ENCODE data around the gene CHD2.
"Not testable (repeated sequence)": the region's sequence is repeated elsewhere in the genome, so short reads cannot be mapped to it uniquely, and the experiment has no call there.

The CHD2 gene

DNA sequence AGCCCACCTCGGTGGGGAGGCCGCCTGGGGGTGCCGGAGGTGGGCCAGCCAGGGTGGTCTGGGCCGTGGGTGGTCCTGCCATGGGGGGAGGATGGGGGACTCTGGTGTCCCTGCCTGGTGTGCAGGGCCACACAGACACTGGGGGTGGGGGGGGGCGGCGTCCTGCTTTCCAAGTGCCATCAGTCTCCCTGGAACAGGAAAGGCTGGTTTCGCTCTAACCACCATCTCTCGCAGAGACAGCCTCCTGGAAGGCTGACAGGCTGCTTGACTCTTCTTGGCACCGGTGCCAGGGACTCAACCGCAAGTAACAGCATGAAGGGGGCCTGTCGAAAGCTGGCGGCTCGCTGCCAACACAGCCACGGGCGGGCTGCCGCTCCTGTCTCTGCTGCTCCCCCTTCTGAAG is 148.6 kb downstream of the CHD2 start:
- no peak for DNase-seq (ENCODE audit: low read depth)

DNA sequence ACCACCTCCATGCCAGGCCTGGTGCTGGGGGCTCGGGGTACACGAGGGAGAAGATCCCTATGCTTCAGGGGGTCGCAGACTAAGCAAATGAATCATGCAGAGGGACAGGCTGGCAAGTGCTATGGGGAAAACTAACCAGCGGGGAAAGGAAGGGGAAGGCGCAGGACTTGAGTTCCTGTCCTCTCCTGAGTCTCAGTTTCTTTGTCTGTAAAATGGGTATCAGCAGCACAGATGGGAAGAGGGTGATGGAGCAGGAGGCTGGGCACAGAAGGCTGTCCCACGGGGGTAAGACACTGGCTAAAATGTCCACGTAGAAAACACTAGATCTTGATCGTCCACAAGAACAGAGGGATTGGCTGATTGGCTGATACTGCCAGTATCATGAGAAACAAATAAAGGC is 149.1 kb downstream of the CHD2 start:
- DNase-seq (ENCODE audit: low read depth): no peak

DNA sequence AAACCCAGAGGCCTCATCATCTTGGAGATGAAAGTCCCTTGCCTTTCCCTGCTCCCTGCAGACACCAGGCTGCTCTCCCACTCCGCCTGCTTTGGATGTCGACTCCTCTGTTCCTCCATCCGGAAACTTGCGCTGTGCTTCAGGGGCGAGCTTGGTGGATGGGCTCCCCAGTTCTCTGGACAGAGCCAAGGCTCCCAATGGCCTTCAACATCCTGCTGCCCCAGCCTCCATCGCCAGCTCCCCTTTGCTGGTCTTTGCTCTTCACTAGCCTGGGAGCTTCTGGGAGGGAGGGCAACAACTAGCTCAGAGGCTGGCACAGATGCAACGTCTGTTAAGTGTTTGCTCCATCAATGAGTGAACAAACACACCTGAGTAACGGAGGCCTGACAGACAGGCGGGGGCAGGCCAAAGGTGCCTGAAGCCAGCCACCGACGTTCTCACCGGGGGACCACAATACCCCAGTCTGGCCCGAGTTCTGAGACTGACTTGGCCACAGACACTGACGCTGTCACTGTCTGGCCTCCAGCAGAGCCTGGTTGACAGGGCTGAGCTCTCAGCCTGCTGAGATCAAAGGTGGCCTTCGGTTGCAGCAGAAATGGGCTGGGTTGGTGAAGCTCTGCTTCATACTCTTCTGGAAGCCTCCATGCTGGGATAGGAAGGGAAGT is 149.9 kb downstream of the CHD2 start:
- no peak for DNase-seq (ENCODE audit: low read depth)

DNA sequence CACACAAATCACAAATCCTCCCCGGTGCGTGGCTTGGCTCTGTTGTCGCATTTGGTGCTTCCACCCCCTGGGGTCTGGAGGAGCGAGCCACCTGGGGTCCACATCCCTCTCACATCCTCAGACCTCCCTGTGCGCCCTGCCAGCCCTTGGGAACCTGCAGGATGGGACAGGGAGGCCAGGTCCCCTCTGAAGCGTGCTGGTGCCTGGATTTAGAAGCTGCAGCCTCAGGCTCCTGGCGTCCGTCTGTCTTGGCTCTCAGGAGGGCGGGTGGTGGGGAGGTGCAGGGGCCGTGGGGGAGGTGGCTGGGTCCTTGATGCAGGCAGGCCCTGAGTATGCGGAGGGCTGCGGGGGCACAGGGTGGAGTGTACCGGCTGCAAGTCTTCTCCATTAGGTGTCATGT is 150.5 kb downstream of the CHD2 start:
- no peak for DNase-seq (ENCODE audit: low read depth)

DNA sequence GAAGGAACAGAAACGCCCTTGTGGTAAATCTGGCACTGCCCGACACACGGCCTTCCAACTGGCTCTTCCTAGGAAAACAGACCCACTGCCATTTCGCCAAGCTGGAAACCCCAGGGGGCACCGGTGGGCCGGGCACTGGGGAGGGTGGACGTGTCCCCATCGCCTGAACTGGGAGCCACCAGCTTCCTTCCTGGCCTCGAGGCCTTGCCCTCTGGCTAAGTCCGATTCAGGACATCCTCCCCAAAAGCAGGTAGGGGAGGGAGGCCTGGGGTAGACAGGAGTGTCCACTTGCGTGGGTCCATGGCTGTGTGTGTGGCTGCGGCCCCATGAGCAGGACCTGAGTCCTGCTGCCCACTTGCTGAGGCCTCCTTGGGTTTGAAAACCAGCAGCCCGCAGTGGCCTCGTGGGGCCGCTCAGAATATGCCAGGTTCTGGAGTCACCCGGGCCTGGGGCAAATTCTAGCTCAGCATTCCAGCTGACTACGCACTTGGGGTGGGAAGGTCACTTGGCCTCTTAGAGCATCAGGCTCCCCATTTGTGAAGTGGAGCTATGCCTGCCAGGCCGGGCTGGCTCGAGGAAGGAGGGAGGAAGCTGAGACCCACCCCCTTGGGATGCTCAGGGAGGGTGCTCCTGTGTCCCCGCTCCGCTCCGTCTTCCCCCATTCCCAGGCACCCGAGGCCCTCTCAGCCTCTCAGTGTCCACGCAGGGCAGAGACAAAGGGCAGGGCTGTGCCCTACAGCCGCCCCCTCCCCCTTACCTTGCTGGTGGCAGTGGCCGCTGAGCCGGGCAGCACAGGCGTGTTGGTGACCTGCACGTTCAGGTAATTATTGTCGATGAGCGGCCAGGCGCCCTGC is 151.3 kb downstream of the CHD2 start:
- DNase-seq (ENCODE audit: low read depth): no peak

DNA sequence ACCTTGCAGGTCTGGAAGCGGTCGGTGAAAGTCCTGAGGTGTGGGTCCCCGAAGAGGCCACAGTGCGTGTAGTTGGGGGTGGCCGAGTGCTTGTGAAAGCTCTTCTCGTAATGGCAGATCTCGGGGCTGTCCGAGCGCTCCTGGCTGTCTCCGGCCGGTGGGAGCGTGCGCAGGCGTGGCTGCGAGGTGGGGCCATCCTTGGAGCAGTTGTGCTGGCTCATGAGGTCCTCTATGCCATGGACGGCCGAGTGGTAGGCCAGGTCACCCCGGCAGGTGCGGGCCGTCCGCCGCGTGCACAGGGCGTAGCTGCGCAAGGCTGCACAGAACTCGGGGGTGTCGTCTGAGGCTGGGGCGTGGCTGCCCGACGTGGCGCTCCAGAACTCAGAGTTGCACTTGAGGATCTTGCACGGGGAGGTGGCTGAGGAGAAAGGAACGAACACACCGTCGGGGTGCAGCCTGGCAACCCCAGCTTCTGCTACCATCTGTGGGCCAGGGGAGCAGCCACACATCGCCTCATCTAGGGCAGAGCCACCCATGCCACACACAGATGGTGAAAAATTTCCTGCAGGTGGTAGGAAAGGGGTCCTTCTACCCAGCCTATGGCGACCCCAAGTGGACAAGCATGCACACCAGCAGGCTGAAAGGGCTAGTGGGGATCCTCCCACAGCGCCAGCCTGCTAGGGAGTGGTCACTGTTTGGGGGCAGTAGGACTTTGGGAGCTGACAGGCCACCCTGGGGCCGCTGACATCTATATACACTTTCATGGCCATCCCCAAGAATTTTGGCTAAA is 152.2 kb downstream of the CHD2 start:
- DNase-seq (ENCODE audit: low read depth): no peak

DNA sequence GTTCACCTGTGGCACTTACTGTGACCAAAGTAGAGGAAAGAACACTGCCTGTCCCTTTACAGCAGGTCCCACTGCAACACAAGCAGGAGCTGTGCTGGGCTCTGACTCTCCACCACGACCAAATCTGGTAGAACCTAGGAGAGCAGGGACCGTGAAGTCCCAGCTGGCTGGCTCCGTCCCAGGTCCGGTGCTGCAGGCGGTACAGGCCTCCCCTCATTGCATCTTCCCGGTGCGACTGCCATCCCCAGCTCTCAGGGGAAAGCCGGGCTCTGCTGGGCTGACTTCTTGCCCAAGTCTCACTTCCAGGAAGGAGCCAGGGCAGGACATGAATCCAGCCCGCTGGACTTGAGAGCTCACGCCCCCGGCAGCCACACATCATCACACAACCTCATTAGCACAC is 155.1 kb downstream of the CHD2 start:
- no peak for DNase-seq (ENCODE audit: low read depth)

DNA sequence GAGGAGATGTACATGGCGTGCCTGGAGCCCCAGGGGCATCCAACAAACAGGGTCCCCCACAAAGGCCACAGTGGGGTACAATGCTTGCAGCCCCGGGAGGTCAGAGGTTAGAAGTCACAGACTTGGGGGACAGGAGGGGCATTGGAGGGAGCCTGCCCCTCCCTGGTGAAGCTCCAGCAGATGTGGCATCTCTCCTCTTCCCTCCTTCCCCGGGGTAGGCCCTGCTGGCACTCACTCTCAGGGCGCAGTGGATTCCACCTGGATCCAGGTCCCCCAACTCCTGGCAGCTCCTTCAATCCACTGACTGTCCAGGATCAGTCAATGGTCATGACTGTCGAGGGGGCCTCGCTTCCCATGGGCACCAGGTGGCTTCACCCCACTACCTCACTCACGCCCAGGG is 156.7 kb downstream of the CHD2 start:
- DNase-seq (ENCODE audit: low read depth): no peak

DNA sequence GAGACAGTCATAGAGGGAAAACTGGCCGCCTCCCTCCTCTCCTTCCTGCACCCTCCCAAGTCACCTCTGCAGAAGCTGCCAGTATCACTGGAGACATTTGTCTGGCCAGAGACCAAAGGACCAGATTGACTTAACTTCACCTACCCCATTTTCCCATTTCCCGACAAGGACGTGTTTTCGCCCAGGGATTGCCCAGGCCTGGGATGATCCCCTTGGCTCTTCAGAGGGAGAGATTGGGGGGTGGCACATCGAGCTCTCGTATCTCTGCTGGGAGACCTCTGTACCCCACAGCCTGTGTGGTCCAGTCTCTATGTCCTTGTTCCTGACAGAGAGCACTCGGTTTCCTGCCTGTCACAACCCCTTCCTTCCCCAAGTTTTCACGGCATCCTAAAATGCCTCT is 157.5 kb downstream of the CHD2 start:
- no peak for DNase-seq (ENCODE audit: low read depth)

DNA sequence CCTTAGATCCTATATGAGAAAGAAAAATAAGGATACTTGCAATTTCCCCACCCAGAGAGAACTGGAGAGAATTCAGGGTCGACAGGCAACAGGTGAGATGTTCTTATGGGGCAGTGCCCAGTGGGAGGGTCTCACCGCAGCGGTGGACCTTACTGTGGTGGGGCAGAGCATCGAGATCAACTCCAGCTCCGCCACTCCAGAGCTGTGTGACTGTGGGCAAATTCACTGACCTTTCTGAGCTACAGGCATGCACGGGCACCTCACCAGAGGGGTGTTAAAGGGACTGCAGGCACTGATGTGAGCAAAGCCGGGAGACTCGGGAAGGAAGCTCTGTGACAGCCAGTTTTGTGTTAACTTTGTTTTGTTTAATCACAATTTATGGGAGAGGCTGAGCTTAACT is 158.0 kb downstream of the CHD2 start:
- DNase-seq (ENCODE audit: low read depth): no peak

DNA sequence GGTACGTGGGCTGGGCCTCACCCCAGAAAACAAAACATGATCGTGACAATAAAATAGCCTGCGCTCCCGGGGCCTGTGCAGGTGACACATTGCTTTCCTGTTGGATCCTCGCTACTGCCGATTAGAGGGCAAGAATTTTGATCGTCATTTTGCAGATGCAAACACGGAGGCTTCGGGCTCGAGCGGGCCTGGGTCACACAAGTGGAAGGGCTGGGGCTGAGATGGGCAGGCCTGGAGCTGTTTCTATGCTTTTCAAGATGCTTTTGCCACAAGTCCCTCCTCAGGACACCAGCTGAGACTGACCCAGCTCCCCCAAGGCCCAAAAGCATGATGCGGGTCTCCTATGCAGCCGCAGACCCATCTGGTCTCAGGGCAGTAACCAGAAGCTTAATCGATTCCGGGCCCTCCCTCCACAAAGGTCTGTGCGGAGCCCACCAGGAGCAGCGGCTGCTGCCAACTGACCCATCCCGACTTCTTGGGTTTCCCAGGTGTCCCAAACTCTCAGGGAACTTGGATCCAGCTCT is 158.8 kb downstream of the CHD2 start:
- no peak for DNase-seq (ENCODE audit: low read depth)

DNA sequence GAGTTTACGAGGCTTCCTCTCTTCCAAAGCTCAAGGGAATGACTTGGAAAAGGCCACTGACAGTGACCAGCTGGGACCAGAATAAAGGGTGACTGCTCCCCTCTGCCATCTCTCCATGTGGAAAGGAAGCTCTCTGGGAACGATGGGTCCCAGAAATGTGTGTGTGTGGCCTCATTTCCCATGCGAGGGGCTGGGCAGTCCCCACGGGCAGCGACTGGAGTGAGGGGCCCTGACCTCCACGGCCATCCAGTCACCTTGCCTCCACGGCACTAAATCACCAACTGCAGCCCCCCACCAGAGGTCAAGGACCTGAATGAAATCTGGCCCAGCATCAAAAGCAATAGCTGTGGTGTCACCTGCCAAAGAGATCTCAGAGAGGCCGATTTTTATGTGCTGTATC is 159.3 kb downstream of the CHD2 start:
- DNase-seq (ENCODE audit: low read depth): no peak

DNA sequence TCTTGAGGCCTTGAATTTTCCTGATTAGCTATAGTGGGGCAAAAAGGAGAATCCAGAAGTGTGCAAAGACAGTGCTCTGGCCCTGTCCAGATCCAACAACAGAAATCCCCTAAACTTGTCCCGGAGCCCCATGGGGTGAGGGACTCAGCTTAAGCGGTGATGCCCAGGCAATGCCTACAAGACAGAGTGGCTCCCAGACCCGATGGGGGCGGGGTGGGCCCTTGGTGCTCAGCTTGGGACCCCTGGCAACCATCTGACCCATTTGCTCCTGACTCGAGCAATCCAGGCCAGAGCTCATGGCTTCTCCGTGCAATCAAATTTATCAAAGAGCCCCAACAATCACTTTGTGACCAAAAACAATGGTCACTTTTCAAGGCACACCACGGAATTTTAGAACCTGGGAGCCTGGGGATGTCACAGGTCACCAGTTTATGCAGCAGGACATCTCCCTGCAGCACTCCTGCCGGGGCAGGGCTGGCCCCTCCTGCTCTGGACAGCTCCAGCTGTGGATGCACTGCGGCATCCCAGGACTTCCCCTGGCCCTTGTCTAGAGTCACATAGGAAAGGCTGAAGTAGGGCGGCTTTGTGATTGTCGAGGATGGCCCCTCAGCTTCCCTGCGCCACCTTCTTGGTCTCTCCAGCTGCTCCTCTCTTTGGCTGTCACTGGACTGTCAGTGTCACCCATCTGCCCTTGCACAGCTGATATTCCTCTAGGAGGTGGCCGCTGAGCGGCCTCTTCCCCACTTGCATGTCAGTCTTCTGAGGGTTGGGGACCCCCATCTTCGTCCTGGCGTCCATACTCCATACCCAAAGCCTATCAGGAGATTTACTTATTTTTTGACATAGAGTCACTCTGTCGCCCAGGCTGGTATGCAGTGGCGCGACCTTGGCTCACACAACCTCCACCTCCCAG is 160.5 kb downstream of the CHD2 start:
- DNase-seq (ENCODE audit: low read depth): no peak

DNA sequence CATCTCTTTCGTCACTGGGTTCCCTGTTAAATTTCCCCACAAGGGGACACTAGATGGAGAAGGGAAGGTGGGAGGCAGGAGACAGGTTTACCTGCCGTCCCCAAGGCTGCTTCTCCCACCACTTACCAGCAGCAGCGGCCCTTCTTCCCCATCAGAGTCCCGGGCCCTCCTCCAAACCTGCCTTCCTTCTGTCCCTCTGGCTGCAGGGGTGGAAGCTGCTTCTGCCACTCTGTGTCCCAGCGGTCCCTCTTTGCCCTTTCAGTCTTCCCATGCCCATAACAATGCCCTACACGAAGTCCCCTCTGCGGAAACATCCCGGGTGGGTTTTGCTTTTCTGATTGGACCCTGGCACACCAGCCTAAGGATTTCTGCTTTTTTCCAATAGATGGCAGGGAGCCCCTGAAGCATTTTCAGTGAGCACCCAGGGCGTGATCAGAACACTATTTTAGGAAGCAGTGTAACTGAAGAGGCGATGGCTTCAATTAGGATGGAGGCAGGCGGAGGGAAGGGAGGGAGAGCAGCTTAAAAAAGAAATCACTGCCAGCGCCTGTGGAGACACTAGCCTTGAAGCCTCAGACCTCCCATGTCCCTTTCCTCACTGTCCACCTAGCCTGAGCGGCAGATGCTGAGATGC is 162.6 kb downstream of the CHD2 start:
- DNase-seq (ENCODE audit: low read depth): not testable (repeated sequence)

DNA sequence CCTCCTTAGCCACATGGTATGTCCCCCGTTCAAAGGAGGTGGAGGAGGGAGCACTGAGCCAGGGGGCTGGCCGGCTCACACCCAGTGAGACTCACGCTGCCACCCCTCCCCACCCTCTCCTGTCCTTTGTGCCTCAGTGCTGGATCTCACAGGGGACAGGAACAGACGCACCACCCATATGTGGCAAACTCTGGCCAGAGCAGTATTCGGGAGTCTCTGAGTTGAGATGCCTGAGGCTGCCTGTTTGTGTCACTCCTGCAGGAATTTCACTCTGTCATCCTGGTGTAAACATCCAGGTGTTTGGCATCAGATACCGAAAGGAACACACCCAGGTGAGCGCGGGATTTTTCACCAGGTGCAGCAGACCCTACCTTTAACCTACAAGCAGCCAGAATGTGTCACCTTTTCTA is 163.1 kb downstream of the CHD2 start:
- DNase-seq (ENCODE audit: low read depth): no peak

DNA sequence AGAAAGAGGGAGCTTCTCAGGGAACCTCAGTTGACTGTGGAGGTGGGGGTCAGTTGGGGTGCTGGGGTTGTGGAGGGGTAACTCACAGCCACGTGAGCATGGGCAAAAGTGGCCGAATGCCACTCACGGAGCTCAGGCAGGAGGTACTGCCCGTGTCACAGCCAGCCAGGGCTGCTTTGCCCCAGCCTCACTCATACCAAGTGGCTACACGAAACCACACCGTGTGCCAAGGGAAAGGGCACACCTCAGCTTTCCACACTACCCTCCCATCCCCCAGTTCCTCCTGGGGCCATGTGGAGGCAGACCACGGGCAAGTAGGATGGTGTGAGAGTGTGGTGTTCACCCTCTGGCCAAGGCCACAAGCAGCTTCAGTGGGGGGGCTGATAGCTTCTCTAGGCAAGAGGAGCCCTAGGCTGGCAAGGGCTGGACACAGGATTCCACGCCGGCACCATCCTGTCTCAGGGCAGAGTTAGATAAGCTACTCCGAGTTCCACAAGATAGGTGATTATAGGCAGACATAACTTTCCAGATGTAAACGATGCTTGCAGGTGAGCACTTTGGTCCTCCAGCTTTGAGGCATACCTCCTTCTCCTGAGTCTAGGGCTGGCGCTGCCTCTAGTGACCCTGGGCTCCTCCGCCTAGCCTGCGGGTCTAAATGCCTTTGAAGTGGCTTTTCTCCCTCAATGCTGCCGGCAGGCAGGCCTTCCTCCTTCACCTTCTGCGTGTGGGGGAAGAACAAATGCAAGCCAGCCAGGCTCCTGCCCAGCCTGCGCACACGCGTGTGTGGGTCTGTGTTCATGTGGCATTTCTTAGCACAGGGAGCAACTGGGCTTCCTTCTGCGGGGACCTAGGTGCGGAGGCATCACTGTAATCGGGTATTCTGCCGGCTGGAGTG is 163.9 kb downstream of the CHD2 start:
- no peak for DNase-seq (ENCODE audit: low read depth)

DNA sequence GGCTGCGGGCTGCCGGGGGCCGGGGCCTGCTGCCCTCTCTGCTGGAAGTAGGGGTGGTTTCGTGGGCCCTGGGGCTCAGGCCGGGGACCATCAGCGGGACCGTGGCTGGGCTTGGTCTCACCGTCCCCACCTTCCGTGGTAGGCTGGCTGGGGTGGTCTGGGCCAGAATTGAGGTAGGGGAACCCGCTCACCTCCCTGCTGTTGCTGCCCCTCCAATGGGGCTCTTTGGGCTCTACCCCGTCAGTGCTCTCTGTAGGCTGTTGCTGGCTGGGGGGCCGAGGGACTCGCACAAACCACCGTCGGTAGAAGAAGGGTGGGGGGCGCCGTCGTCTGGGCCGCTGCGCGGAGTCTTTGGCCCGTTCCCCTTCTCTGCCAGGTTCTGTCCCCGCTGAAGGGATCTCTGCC is 165.5 kb downstream of the CHD2 start:
- no peak for DNase-seq (ENCODE audit: low read depth)

DNA sequence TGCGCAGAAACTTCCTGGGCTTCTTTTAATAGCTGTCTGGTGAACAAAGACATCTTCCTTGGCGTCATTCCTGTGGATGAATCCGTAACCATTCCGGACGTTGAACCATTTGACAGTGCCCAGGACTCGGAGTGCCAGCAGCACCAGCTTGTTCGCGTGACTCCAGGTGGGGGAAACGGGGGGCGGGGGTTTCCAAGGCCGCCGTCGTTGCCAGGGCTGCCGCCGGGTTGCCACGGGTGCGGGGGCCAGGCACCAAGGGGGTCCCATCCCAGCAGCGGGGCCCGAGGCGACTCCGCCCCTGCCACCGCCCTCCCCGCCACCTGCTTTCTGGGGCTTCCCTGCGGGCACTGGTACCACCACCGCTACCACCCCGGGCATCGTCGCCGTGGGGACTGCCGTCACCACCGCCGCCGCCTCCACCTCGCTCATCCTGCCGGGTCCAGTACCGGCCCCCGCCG is 166.1 kb downstream of the CHD2 start:
- DNase-seq (ENCODE audit: low read depth): no peak

DNA sequence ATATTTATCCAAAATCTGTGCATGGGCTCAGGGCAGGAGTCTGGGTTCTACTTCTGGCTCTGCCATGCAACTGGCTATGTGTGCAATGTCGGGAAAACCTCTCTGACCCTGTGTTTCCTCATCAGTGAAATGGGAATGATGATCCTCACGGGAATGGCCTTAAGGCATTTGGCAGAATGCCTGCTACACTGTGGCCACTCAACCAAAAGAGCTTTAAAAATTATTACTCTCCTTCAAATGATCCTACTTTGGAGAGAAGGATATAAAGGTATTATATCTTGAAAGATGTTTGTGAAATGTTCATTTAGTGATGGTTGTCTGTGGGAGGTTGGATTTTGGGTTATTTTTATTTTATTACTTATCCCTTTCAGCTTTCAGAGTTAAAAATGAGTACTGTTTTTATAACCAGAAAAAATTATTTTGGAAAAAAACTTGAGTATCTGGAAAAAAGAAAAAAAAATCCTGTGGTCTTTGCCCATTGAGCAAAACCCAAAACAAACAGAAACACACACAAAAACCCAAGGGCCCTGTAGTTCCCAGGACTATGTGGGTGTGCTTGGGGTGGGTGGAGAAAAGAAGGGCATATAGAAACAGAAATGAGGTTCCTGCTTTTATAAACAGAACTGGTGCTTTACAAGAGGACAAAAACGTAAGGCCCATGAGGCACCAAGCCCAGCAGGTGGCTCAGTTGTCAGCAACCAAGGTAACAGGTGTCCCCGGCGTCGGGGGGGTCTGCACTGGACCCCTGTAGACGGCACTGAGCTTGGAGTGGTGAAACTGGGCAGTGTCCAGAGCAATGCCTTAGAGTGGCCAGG is 166.9 kb downstream of the CHD2 start:
- no peak for DNase-seq (ENCODE audit: low read depth)
